GM18498 (cell line): ENCODE results near the gene ACSM2A.
"Not testable (repeated sequence)": the region's sequence is repeated elsewhere in the genome, so short reads cannot be mapped to it uniquely, and the experiment has no call there.

Source experiments
- ATAC-seq: cut with Tn5 transposase; IDR thresholded peaks from one replicate; pipeline ENCODE4 v1.9.1; 2021; ENCODE audit warnings: mild to moderate bottlenecking, moderate library complexity; ENCODE audit not compliant: unreplicated experiment

Gene ACSM2A

GRCh38 chr16:20453633-20454032 lies 2.3 kb downstream of the ACSM2A start:
- not testable (repeated sequence) for ATAC-seq

- not testable (repeated sequence) for ATAC-seq
These were observed 7.9 kb downstream of the ACSM2A start for GRCh38 chr16:20459227-20459626.

- ATAC-seq = not testable (repeated sequence)
These were observed 9.0 kb downstream of the ACSM2A start for GRCh38 chr16:20460313-20460712.

GRCh38 chr16:20468954-20469353 lies 17.6 kb downstream of the ACSM2A start:
- not testable (repeated sequence) for ATAC-seq

- ATAC-seq = not testable (repeated sequence)
These were observed 18.6 kb downstream of the ACSM2A start for GRCh38 chr16:20469930-20470329.

- ATAC-seq = not testable (repeated sequence)
These were observed 19.4 kb downstream of the ACSM2A start for GRCh38 chr16:20470732-20471131.

- ATAC-seq = not testable (repeated sequence)
These were observed 25.9 kb downstream of the ACSM2A start for GRCh38 chr16:20477188-20477744.

GRCh38 chr16:20483989-20484388 lies 32.7 kb downstream of the ACSM2A start:
- ATAC-seq = not testable (repeated sequence)

GRCh38 chr16:20484726-20485125 lies 33.4 kb downstream of the ACSM2A start:
- no peak for ATAC-seq

- ATAC-seq = no peak
These were observed 34.1 kb downstream of the ACSM2A start for GRCh38 chr16:20485408-20485807.

- ATAC-seq = not testable (repeated sequence)
These were observed 39.7 kb downstream of the ACSM2A start for GRCh38 chr16:20490994-20491393.

- ATAC-seq = not testable (repeated sequence)
These were observed 40.1 kb downstream of the ACSM2A start for GRCh38 chr16:20491448-20491847.

- no peak for ATAC-seq
These were observed 53.1 kb downstream of the ACSM2A start for GRCh38 chr16:20504418-20504817.

- ATAC-seq = no peak
These were observed 56.0 kb downstream of the ACSM2A start for GRCh38 chr16:20507280-20507679.

GRCh38 chr16:20510323-20510722 lies 59.0 kb downstream of the ACSM2A start:
- no peak for ATAC-seq

- no peak for ATAC-seq
These were observed 64.4 kb downstream of the ACSM2A start for GRCh38 chr16:20515688-20516090.

GRCh38 chr16:20517149-20517548 lies 65.8 kb downstream of the ACSM2A start:
- ATAC-seq = no peak

GRCh38 chr16:20519231-20519630 lies 67.9 kb downstream of the ACSM2A start:
- no peak for ATAC-seq

GRCh38 chr16:20520103-20520502 lies 68.8 kb downstream of the ACSM2A start:
- ATAC-seq = no peak

- not testable (repeated sequence) for ATAC-seq
These were observed 80.5 kb downstream of the ACSM2A start for GRCh38 chr16:20531795-20532194.

GRCh38 chr16:20532284-20532792 lies 81.0 kb downstream of the ACSM2A start:
- not testable (repeated sequence) for ATAC-seq

GRCh38 chr16:20536669-20537068 lies 85.3 kb downstream of the ACSM2A start:
- ATAC-seq = not testable (repeated sequence)
